CD4-positive, alpha-beta T cell treated with Interferon alpha-2 for 1 hour (primary cell): ENCODE data around the gene ARG2.

Source experiments
- DNase-seq, 2 donors: peaks; one replicate each; pipeline ENCODE4 v3.0.0-alpha.2; 2020 to 2022

ARG2 gene

GRCh38 chr14:67619446-67620216 lies at the start of gene ARG2:
ARG2 (plus strand) TSS chr14:67619920; CDS start chr14:67619978, 58 bp downstream.
- peak; percentile 97 to 98 for DNase-seq

DNA sequence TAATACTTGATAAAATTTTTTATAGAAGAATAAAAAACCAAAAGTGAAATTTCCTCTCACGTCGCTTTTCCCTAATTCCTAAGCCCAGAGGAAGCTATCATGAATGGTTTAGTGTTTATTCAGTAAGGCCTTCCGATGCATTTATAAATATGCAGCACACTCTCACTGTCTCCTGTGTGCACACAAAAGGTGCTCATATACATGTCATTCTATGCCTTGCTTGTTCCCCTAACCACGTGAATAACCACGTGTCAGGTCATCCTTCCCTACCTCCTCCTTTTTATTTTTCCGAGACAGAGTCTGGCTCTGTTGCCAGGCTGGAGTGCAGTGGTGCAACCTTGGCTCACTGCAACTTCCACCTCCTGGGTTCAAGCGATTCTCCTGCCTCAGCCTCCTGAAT lies 49.3 kb upstream of the ARG2 start:
- no peak for DNase-seq

- peak; percentile 67 to 77 for DNase-seq
Observed at GRCh38 chr14:67571275-67571990, 48.3 kb upstream of the ARG2 start.

- no peak for DNase-seq
Observed at GRCh38 chr14:67571991-67572323, 47.8 kb upstream of the ARG2 start.

DNA sequence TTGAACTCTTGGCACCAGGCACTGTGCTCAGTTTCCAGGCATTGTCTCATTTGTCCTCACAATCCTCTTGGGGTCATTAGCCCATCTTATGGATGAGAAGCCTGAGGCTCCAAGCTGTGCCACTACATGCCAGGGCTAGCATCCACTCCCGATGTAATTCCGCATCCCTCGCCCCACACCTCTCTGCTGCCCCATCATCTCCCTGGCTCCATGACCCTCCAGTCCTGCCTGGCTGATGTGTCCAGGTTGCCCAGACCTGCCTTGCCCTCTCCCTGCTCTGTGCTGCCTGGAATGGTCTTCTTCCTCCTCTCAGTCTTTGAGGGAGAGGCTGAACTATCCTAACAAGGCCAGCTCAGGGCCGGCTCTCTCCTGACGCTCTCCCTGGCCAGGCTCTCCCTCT lies 47.1 kb upstream of the ARG2 start:
- no peak for DNase-seq

DNA sequence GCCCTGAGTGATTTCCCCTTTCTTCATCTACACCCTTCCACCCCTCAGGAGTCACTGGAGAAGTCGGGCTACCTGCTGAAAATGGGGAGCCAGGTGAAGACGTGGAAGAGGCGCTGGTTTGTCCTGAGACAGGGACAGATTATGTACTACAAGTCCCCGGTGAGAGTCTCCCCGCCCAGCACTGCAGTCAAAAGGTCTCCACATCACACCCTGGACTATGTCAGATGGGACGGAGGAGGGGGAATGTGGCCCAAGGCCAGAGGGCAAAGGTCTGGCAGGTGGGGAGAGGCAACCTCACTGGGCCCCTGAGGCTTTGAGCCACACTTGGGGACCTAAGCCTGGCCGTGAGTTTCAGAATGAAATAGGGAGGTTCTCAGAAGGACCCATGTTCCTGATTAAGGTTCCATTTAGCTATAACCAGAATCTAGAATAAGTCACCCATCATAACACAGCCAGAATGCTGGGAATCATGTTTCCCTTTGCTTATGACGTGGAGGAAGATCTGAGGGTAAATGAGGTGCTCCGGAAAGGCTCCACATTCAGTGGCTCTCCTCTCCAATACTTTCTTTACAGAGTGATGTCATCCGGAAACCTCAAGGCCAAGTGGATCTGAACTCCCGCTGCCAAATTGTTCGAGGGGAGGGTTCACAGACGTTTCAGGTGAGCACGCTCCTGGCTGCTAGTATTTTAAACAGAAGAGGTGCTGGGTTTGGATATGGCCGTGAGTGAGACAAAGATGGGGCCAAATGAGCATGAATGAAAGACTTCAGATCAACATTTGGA lies 46.3 kb upstream of the ARG2 start:
- DNase-seq, result no peak

DNA sequence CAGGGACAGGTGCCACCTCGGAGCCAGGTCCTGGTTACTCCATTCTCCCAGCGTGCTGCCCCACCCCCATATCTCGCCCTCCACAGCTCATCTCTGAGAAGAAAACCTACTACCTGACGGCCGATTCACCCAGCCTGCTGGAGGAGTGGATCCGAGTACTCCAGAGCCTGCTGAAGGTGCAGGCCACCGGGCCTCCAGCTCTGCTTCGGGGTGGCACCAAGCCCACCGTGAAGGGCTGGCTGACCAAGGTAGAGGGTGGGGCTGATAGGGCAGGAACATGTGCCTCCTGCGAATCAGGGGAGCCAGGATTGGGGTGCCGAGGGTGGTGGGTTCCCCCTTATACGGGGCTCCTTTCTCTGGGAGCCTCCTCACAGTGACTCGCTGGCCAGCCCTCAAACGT lies 45.6 kb upstream of the ARG2 start:
- DNase-seq, result no peak

DNA sequence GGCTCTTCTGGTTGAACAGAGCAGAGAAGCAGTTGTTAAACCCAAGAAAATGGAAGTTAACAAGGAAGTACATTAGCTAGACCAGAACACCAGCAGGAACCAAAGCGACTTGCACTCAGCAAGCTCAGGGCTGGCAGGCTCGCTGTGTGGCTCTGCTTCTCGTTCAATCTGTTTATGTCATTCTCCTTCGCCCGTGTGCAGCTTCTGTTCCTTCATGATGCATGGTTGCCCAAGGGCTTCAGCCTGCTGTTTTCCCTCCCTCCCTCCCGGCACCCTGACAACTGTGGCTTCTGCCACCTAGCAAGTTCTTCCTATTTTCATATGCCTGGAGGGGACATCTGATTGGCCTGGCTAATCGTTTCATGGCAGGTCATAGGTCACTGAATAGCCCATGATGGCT lies 44.9 kb upstream of the ARG2 start:
- no peak for DNase-seq

GRCh38 chr14:67575684-67576083 lies 44.0 kb upstream of the ARG2 start:
- DNase-seq, result peak in 1 of 2 donors; percentile 5

GRCh38 chr14:67576216-67576955 lies 43.3 kb upstream of the ARG2 start:
- no peak for DNase-seq

DNA sequence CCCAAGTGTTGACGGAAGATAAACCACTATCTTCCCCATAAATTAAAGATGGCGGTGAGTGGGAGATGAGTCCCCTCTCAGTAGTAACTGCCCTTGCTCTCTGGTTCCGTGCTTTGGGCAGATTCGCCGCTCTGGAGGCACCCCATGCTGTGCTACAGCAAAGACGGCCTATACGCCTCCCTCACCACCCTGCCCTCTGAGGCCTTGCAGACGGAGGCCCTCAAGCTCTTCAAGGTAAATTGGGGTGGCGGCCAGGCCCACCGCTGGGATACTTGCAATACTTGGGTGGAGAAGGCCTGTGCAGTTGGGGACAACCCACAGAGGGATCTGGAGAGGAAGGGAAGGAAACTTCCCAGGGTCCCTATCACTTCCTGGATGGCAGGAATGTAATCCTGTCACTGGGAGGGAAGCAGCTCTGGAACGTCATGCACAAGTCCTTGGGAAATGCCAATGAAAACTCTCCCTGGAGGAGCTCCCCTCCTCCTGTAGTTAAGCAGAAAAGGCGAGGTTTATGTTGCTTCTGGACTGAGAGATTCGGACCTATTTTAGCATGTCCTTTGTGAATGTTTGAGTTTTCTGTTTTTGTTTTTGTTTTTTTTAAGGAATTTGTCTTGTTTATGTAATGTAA lies 42.4 kb upstream of the ARG2 start:
- no peak for DNase-seq

DNA sequence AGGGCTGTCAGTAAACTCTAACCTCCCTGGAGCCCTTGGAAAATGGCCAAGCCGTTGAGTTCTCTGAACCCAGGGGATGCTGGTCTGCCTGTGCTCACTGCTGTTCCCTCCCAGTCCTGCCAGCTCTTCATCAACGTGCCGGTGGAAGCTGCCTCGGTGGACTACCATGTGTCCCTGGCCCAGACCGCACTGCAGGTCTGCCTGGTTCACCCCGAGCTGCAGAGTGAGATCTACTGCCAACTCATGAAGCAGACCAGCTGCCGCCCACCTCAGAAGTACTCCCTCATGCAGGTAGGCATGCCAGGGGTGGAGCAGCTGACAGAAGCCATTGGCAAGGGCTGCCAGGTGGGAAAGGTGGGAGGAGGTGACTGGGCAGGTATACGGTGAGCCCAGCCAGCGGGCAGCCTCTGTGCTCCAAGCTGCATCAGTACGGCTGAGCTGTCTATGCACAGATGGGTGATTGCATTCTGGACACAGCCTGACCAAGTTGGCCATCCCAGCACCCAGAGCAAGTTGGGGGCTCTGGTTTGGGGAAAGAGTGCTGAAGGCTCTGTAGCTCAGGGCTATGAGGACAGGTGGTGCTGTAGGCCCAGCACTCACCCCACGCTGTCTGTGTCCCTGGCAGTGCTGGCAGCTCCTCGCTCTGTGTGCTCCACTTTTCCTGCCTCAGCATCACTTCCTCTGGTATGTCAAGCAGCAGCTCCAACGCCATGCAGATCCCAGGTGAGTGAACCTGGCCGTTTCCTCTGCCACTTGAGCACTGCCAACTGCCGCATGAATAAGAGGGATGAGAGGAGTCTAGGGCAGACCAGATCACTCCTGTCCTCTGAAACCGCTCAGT lies 41.6 kb upstream of the ARG2 start:
- no peak for DNase-seq

DNA sequence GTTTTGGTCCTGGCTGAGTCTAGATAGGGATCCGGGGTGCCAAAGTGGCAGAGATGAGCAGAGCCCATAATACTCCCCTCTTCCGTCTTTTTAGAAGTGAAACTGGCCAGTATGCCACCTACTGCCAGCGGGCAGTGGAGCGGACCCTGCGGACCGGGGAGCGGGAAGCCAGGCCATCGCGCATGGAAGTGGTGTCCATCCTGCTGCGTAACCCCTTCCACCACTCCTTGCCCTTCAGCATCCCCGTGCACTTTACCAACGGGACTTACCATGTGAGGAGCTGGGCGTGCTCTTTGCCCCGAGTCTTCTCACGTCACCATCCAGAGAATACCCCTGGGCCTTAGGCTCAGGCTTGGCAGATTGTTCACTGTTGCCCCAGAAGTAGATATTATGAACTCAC lies 40.7 kb upstream of the ARG2 start:
- no peak for DNase-seq

DNA sequence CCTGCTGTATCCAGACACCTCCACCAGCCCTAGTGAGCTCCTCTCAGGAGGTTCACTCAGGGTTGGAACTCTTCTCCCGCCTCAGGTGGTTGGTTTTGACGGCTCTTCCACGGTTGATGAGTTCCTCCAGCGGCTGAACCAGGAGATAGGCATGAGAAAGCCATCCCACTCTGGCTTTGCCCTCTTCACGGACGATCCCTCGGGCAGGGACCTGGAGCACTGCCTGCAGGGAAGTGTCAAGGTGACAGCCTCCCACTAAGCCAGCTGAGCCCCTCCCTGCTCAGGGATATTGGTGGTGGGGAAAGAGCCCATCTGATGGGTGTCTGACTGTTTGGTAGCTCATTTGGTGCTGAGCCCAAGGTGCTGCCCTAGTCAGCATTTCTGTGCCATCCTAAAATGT lies 40.1 kb upstream of the ARG2 start:
- DNase-seq, result no peak

DNA sequence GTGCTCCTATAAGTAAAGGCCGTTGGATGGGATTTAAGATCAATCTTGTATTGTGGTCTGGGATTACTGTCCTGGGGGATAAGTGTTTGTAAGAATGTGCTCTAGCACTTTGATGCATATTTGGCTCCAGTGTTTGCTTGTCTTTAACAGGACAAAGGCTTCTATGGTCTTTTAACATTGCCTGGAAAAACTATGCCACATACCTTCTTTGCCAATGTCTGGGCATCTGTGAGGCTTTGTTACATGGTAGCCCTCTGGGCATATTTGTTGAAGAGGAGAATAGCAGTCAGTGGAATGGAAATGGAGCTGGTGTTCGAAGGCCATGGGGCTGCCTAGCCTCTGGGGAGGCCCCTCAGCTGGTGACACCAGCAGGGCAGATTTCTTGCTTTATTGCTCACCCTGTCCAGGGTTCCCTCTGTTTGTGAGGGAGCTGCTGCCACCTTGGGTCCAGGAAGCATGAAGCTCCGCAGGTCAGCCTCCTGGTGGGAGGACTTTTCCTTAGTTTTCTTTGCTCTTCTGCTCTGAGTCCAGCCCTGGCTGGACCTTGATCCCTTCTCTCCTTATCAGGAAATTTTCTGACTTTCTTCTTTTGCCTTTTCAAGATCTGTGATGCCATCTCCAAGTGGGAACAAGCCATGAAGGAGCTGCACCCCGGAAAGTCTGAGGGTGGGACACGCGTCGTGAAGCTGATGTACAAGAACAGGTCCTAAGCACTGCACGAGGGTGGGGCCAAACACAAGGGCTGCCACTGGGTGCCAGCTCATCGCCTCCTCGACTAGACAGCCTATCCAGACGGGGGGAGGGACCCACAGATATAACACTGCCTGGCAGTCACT lies 39.2 kb upstream of the ARG2 start:
- DNase-seq, result no peak

- no peak for DNase-seq
Observed at GRCh38 chr14:67581643-67582042, 38.1 kb upstream of the ARG2 start.

- no peak for DNase-seq
Observed at GRCh38 chr14:67582061-67582460, 37.7 kb upstream of the ARG2 start.

DNA sequence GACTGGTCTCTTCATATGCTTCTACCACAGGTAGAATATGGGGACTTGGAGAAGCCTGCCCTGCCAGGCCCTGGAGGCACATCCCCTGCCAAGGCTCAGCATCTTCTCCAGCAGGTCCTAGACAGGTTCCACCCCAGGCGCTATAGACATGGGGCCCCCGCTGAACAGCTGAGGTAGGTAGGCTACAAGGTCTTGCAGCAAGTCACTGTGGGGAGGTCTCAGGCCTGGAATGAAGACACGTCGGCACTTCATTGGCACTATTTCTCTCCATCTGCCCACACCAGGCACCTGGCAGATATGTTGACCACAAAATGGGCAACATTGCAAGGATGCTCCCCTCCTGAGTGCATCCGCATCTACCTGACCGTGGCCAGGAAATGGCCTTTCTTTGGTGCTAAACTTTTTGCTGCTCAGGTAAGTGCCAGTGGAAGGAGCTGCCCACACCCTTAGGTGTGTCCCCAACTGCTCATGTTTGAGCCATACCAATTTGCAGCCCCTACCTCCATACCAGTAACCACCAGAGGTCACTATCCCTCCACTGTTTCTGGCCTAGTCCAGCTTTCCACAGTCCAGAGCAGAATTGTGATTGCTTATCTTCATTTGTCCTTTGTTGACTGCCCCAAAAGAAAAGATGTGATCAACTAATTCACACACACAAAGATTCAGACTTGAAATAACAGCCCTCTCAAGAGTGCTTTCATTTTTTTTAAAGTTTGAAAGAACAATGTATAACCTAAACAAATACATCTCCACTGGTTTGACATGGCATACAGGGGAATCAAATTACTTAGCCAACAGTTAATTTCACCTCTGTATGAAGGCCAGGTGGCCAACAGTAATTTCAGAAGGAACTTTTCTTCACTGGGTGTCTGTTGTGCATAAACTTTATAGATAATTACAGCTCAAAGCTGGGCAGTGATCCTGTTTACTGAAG lies 35.7 kb upstream of the ARG2 start:
- DNase-seq, result peak; percentile 38 to 53

DNA sequence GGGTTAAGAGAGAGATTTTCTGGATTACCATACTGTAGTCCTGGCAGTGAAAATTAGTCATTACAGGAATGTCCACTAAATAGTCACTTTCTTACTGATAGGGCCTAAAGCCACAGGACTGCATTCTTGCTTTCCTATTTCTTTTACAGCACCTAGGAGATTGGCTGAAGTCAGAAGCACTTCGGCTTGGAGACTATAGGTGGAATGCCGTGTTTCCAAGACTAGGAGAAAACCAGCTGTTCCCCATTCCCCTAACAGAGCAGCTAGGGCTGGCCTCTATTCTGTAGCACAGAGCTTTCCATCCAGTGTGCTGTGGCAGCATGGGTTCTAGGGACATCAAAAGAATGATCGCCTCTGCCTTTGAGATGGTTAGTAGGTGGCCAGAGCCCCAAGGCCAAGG lies 34.7 kb upstream of the ARG2 start:
- DNase-seq, result no peak

DNA sequence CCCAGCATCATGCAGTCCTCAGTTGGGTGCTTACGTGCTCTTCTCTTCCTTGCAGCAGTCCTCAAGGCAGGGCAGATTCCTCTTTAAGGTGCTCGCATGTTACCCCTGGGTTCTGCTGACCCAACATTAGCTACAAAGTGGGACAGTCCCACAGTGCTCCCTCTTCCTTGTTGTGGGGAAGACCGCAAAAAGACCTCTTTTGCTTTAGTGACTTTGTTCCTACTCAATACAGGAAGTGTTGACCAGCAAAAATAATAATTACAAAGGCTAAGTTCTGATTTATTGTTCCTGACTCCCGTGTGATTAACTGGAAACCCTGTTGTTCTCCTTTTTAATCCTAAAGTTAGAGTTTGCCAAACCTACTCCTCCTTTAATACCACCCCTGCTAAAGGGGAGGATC lies 33.4 kb upstream of the ARG2 start:
- DNase-seq, result no peak
